GM12801 (cell line): ENCODE data around the gene SUPV3L1.

Experiments
- TF ChIP-seq, protein P1 (sequence below): IDR thresholded peaks from one replicate; pipeline ENCODE4 v1.5.1; 2011; ENCODE audit warnings: control low read depth; ENCODE audit not compliant: insufficient read length; ENCODE audit errors: extremely low read depth

SUPV3L1 gene

GRCh38 chr10:69179089-69179742 is 818 bp upstream of the SUPV3L1 start:
- TF ChIP-seq, protein P1, sequence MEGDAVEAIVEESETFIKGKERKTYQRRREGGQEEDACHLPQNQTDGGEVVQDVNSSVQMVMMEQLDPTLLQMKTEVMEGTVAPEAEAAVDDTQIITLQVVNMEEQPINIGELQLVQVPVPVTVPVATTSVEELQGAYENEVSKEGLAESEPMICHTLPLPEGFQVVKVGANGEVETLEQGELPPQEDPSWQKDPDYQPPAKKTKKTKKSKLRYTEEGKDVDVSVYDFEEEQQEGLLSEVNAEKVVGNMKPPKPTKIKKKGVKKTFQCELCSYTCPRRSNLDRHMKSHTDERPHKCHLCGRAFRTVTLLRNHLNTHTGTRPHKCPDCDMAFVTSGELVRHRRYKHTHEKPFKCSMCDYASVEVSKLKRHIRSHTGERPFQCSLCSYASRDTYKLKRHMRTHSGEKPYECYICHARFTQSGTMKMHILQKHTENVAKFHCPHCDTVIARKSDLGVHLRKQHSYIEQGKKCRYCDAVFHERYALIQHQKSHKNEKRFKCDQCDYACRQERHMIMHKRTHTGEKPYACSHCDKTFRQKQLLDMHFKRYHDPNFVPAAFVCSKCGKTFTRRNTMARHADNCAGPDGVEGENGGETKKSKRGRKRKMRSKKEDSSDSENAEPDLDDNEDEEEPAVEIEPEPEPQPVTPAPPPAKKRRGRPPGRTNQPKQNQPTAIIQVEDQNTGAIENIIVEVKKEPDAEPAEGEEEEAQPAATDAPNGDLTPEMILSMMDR: no peak

- TF ChIP-seq, protein P1: no peak
These were observed 631 bp downstream of the SUPV3L1 start for GRCh38 chr10:69180525-69181204.

- TF ChIP-seq, protein P1: no peak
These were observed 1.4 kb downstream of the SUPV3L1 start for GRCh38 chr10:69181433-69181832.

DNA sequence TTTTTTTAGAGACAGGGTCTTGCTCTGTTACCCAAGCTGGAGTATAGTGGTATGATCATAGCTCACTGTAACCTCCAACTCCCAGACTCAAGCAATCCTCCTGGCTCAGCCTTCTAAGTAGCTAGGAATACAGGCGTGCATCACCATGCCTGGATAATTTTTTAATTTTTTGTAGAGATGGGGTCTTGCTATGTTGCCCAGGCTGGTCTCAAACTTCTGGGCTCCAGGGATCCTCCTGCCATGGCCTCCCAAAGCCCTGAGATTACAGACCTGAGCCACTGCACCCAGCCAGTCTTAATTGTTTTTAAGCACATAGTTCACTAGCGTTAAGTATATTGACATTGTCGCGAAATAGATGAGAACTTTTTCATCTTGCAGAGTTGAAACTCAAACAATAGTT is 2.0 kb downstream of the SUPV3L1 start:
- TF ChIP-seq, protein P1: no peak

- TF ChIP-seq, protein P1: no peak
These were observed 6.5 kb downstream of the SUPV3L1 start for GRCh38 chr10:69186524-69186923.

DNA sequence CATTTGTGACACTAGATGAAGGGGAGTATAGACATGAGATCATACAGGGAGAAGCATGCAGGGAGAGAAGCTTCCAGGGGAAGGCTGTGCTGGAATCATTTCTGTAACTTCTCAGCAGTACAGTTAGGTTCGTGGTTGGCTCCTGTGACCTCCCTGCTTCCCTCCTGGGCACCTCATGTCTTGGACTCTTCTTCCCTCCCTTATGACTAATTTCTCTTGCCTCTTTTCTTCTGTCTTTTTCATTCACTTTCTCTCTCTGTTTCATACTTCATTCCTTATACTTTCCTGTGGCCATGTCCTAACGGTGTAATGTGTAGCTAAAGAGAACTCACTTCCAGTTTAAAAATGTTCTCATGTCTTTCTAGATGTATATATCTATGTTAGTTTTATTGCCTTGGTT is 21.0 kb downstream of the SUPV3L1 start:
- TF ChIP-seq, protein P1: no peak

DNA sequence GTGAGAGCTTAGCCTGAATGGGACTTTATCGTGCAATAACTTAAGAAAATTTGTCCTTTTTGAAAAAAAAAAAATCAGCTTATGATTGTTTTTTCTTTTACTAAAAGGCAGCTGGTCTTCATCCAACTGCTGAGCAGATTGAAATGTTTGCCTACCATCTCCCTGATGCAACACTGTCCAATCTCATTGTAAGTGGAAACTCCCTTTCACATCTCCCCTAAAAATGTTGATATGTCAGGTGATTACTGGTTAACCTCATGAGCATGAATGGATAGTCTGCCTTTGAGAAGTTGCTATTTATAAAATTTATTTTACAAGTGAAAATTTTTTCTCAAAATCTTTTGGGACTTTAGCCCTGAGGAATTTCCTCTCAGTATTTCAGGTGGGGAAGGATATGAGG is 22.3 kb downstream of the SUPV3L1 start:
- TF ChIP-seq, protein P1: no peak
